ENCODE data around the gene L3MBTL1.

Gene L3MBTL1

DNA sequence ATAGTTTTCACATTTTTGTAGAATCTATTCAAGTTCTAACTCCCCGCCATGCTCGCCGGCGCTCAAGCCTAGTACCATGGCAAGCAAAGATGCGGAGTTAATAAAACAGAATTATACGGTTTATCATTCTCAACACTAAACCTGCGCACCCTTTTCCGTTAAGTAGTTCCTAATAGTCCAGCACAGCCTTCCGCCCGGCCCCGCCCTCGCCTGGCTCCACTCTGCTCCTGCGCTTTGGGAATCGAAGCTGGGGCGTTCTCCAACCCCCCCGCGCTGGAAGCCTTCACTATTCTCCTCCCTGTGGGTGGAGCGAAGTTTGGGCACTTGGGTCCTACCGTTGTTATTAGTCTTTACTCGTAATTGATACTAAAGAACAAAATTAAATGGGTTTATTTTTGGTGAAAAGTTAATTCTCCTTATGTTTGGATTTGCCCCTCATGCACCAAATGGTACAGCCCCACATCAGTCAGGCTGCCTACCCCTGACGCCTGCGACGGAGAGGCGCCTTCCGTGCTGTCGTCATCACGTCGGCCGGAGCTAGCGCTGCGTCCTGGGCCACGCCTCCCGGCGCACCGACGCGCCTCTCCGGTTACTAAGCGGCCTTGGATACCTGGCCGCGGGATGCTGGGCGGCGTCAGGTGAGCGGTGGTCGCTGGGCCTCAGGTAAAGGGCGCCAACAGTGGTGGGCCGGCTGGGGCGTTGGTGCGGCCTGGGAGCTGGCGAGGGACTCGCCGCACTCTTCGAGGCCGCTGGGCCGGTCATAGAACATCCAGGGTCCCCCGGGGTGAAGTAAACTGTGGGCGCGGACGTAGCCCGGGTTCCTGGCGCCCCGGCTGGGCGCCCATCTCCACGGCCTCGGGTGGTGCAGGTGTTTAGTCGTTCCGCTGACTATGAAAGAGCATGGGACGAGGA, 83.2 kb downstream of the L3MBTL1 start, which contains the start of gene IFT52:
Gene IFT52, plus strand, starts transcription at position 546 of the 912 bp plus-strand sequence. CDS start 3,762 bp downstream, outside the sequence.
- Mint-ChIP-seq H3K36me3 (ENCODE audit: low read depth) (peaks cover 21% of the 10 kb centered on the region), H3K27me3 (ENCODE audit: low read depth, poor library complexity) (no peaks in the 10 kb centered on the region), H3K27ac (peak within 1 kb of the TSS; percentile 99), H3K4me1 (peaks cover 21% of the 10 kb centered on the region), H3K4me3 (peak within 1 kb of the TSS; percentile 97), H3K9me3 (no peaks in the 10 kb centered on the region)
- peak; percentile 84 for DNase-seq
- TF ChIP-seq, protein P1, sequence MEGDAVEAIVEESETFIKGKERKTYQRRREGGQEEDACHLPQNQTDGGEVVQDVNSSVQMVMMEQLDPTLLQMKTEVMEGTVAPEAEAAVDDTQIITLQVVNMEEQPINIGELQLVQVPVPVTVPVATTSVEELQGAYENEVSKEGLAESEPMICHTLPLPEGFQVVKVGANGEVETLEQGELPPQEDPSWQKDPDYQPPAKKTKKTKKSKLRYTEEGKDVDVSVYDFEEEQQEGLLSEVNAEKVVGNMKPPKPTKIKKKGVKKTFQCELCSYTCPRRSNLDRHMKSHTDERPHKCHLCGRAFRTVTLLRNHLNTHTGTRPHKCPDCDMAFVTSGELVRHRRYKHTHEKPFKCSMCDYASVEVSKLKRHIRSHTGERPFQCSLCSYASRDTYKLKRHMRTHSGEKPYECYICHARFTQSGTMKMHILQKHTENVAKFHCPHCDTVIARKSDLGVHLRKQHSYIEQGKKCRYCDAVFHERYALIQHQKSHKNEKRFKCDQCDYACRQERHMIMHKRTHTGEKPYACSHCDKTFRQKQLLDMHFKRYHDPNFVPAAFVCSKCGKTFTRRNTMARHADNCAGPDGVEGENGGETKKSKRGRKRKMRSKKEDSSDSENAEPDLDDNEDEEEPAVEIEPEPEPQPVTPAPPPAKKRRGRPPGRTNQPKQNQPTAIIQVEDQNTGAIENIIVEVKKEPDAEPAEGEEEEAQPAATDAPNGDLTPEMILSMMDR (IDR thresholded peaks at IDR 0.05) = no peak

All from nephron progenitor cell (in vitro differentiated cells).